GM08714 (cell line): ENCODE measurements around the gene RAB6A.
"Not testable (repeated sequence)": the region's sequence is repeated elsewhere in the genome, so short reads cannot be mapped to it uniquely, and the experiment has no call there.

Experiments used
- H3K4me3 ChIP-seq: fragments of 200-500 bp; sonication (Bioruptor generic); 2 replicates; pipeline ENCODE4 v1.5.1; 2014; ENCODE audit warnings: mild to moderate bottlenecking, low read length, inconsistent platforms
- ZNF274 ChIP-seq: IDR thresholded peaks from 2 replicates; pipeline ENCODE4 v1.6.1; 2012; ENCODE audit warnings: mild to moderate bottlenecking, low read depth, low read length

RAB6A gene

DNA sequence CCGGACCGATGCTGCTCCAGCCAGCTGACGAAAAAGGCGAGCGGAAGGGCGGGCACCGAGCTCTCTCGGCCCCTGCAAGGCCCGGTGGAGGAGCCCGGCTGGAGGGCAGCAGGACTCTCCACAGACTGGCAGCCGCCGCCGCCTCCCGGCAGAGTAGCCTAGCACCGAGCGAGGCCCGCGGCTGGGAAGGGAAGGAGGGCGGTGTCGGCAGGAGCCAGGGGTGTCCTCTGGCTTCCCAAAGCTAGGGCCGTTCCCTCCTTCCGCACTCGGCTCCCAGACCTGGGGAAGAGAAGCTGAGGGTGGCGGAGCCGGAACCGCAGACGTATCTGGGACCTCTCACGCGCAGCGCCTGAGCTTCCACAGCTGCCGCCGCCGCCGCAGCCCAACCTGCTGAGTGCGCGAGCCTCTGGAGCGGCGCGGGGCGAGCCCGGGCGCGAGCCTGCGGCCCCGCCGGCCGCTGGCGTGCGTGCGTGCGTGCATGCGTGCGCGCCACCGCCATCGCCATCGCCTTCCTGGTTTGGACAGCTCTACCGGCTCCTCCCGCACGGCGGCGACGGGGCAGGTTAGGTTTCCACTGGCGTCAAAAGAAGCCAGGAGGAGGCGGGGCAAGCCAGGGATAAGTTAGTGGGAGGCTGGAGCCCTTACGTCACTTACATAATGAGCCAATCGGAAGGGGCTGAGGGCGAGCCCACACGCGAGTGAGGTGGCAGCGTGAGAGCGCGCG, at the start of gene RAB6A:
Gene RAB6A (minus strand): TSS at position 396 of the 724 bp plus-strand sequence. CDS start 439 bp downstream, outside the sequence.
- peak within 1 kb of the TSS; percentile 91 for H3K4me3 ChIP-seq
- no peak for TF ChIP-seq ZNF274

GRCh38 chr11:73810637-73811036, 49.8 kb upstream of the RAB6A start:
- H3K4me3 ChIP-seq: no peak overlapping the region
- TF ChIP-seq ZNF274: no peak

- no peak overlapping the region for H3K4me3 ChIP-seq
- TF ChIP-seq ZNF274: no peak
These were observed 47.2 kb upstream of the RAB6A start for GRCh38 chr11:73808052-73808451.

DNA sequence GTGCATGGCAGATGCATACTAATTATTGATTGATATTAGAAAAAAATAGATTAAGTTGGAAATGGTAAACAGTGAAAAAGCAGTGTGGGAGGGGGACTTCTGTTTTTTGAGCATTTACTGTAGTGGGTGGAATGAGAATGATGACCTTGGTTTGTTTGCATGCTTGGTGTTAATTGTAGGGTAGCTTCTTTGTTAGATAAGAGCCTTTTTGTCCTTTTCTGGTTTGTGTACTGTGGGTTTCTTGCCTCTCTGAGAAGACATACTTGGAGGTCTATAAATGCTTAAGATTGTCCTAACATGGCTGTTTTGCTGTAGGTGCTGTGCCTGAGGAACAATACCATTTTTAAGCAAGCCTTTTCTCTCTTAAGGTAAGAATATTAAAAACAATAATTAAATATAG, 43.8 kb upstream of the RAB6A start:
- no peak overlapping the region for H3K4me3 ChIP-seq
- no peak for TF ChIP-seq ZNF274

- TF ChIP-seq ZNF274: no peak
- no peak overlapping the region for H3K4me3 ChIP-seq
These were observed 40.3 kb upstream of the RAB6A start for GRCh38 chr11:73801136-73801535.

DNA sequence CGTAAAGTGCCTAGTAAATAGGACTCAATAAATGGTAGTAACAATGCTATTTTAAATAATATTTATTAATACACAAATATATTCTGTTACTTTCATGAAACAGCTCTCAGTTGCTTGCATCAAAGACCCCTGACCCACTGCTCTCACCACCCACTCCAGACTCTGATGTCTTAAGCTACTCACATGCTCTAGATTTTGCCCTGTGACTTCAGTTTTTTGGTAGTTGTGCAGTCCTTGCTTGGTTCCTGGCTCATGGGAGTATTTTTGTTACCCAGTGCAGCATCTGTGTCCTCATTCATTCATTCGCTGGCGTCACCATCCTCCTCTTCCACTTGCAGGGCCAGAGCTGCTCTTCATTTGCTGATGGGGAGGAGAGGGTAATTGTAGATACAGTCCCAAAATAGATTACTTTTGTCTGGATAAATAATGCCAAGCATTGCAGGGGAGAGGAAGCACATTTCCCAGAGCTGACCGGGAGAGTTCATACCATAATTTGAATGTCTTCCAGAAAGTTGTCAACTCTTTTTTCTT, 39.5 kb upstream of the RAB6A start:
- no peak overlapping the region for H3K4me3 ChIP-seq
- no peak for TF ChIP-seq ZNF274

DNA sequence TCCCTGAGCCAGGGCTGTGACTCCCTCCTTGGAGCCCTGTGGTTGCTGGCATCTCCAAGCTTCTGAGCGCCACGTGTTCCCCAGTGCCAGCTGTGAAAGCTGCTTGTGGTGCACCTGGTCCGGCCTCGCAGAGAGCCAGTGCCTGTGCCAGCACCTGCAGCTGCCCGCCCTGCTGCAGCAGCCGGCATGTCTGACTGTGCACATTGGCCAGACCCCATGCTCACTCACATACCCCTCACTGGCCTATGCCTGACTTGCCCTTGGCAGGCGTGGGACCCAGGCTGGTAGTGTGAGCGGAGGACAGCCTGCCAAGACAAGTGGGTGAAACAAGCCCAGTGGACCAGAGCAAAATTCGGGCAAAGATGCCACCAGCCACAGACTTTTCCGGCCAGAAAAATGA, 36.6 kb upstream of the RAB6A start:
- H3K4me3 ChIP-seq: no peak overlapping the region
- no peak for TF ChIP-seq ZNF274

DNA sequence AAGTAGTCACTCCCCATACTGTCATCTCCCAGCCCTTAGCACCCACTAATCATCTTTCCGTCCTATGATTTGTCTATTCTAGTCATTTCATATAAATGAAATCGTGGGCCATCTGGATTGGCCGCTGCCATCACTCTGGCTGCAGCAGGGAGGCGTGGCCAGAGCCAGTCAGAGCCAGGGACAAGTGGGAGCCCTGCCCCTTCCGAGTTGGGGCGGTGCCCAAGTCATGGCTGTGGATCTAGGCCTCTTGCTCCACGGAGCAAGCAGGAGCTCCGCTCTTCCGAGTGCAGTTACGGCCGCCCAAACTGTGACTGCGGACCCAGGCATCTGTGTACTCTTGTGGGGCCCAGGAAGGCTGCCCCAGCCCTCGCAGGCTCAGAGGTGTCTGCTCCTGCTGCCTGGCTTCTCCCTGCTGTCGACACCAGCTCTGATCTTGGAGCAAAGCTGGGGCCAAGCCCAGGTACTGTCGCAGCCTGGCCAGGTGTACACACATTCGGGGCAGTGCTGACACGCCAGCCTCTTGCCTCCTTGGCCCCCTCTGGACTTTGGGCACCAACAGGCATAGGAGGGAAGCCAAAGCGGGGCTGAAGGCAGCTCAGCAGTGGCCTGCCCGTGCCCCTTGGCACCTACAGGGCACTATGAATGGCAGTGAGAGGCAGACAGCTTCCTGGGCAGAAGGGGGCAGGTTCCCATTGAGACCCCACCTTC, 35.2 kb upstream of the RAB6A start:
- TF ChIP-seq ZNF274: no peak

DNA sequence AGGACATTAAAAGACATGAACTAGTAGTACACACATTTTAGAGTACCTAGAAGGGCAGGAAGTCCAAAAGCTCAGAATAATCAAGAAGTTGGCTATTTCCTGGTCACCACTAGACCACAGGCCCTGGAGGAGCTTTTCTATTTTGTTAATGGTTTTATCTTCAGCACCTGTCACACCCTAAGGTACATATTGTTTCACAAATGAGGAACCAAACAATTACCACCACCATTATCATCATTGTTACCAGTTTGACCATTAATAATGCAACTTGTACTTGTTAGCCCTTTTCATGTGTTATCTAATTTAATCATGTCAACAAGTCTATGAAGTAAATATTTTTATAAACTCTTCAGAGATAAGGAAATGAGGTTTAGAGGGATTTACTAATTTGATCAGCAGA, 31.7 kb upstream of the RAB6A start:
- TF ChIP-seq ZNF274: no peak

More for the DNA sequence above, 35.2 kb upstream of the RAB6A start:
- H3K4me3 ChIP-seq: no peak overlapping the region

GRCh38 chr11:73789279-73789670, 28.4 kb upstream of the RAB6A start:
- TF ChIP-seq ZNF274: no peak
- peak overlapping the region; percentile 79 for H3K4me3 ChIP-seq

More for the DNA sequence above, 31.7 kb upstream of the RAB6A start:
- H3K4me3 ChIP-seq: no peak overlapping the region

DNA sequence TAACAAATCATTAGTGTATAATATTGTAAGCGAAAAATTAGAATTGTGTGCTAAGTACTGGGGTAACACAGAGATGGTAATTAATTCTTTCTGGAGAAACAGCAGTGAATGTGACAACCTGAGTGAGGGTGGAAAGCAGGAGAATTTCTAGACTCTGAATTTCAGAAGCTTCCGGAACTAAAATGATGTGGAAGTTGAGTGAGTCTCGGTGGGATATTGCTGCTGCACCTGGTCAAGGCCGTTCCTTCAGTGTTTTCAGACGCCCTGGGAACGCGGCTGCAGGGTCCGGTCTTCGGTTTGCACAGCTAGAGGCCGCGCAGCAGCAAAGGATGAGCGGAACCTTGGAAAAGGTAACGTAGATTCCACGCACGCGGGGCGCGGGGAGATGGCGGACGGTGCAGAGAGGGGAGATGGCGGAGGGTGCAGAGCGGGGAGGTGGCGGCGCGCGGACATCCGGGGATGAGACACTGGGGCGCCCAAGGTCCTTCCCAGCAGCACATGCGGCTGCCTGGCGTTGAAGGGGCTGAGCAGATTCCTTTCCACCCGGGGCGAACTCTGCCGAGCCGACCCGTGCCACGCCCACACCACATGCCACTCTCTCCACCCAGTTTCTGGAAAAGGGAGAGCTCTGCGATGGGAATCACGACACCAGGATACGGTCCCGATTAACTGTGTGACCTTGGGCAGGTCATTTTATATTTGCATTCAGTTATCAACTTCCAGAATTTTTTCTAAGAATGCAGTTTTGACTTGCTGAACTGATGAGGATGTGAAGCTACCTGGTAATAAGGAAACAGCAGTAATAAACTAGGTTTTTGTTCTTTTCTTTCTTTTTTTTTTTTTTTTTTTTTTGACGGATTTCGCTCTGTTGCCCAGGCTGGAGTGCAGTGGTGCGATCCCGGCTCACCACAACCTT, 27.0 kb upstream of the RAB6A start, which contains the start of gene MRPL48:
Gene MRPL48 (plus strand): TSS at position 232 of the 916 bp plus-strand sequence. CDS start 98 bp downstream, at position 330.
- TF ChIP-seq ZNF274: no peak
- H3K4me3 ChIP-seq: peak within 1 kb of the TSS; percentile 79

DNA sequence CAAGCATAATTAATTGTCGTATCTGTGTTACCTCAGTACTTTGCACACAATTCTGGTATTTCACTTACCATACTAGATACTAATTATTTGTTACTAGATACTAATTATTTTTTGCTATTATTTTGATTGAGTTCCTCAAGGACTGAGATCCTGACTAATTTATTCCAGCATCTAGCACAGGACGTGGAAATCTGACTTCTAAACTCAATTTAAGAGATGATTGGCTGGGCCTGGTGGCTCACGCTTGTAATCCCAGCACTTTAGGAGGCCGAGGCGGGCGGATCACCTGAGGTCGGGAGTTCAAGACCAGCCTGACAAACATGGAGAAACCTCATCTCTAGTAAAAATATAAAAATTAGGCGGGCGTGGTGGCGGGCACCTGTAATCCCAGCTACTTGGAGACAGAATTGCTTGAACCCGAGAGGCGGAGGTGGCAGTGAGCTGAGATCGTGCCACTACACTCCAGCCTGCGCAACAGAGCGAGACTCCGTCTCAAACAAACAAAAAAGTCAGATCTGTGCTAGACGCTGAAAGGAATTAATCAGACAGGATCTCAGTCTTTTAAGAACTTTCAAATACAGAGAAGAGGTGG, 26.3 kb upstream of the RAB6A start:
- H3K4me3 ChIP-seq: peak overlapping the region; percentile 79
- no peak for TF ChIP-seq ZNF274

DNA sequence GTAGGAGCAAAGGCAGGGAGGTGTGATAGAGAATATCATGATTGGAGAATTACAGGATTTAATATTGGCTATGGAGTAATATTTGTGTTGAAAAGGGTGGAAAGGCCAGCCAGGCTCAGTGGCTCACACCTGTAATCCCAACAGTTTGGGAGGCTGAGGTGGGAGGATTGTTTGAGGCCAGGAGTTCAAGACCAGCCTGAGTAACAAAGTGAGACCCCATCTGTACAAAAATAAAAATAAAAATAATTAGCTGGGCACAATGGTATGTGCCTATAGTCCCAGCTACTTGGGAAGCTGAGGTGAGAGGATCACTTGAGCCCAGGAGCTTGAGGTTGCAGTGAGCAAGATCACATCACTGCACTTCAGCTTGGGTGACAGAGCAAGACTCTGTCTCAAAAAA, 24.6 kb upstream of the RAB6A start:
- not testable (repeated sequence) for H3K4me3 ChIP-seq

GRCh38 chr11:73784734-73785133, 23.9 kb upstream of the RAB6A start:
- TF ChIP-seq ZNF274: no peak
- no peak overlapping the region for H3K4me3 ChIP-seq
